Amygdala (tissue), 56 donors: Measurements from ENCODE around the gene AUTS2.

Experiments used
- DNase-seq, 56 donors: peaks; one replicate each; lab custom pipeline; 2025; lab: John Stamatoyannopoulos, UW

Gene AUTS2

DNA sequence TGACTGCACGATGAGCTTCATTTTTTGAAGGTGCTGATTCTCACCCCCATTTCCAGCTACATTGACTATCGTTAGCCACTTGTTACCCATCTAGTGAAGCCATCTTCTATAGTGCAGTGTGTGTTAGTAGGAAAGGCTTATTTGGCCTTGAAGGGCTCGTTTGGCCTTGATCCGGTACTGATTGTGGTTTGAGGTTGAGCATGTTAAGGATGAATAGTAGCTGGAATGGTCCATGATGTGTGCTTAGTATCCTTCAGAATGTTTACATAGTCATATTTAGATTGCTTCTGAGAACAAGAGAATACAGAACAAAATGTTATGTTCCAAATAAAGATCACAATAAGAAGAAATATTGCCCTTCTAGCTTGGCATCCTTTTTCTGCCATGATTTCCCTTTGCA lies 591.5 kb downstream of the AUTS2 start:
- no peak for DNase-seq

DNA sequence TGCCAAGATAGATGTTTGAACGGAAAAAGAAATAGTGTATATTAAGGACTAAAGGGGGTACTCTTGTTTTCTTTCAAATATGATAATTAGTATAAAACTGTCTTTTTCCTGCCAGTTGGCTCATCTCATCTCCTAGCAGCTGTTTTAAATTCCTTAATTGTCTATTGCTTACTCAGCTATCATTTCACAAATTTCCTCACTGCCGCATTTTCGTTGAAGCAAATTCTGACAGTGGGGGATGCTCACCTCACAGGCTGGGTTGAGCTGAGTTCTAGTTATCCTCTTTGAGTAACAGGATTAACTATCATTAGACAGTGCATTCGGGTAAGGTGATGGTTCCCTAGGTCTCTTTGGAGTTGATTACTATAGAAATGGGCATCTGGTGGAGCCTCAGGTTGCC lies 592.0 kb downstream of the AUTS2 start:
- no peak for DNase-seq

DNA sequence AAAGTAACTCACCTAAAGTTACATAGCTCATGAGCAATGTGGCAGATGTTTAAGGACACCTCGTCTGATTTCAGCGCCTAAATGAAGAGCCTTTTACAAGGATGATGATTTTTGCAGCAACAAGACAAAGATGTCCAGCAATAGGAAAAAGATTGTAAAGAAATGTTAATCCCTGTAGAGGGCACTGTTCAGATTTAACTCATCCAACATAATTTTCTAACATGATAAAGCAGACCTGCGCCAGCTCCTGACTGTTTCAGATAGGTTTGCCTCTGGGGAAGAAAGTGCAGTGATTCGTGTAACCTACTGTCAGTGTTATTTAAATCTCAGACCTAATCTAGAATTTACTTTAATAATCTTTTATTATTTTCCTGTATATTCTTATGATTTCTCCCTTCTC lies 595.2 kb downstream of the AUTS2 start:
- DNase-seq = no peak

DNA sequence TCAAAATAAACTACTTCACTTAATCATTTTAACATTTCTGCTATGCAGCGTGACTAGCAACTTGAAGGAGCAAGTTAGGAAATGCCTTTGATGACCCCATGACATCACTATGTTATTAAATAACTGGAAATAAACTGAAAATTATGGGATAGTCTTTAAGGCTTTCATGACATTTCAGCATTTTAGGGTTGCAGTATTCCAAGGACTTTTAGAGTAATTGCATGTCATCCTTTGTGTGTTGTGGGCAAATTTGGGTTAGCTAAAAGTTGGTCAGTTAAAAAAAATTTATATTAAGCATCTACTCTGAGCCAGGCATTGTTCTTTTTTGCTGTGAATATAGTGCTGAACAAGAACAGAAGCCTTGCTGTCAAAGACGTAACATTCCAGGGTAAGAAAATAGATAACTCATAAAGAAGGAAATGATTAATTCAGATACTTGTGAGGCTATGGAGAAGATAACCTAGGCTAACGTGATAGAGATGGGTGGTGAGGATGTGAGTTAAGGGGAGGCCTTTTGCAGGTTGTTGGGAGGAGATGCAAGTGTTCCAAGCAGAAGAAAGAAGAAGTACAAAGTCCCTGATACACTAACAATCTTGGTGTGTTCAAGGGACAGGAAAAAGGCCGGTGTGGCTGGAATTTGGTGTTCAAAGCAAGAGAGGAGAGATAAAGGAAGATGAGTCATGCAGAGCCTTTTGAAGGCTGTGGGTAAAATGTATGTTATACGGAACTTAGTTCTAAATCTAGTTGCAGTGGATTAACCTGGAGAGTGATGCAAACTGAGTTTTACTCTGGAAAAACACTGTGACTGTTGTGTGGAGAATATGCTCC lies 610.2 kb downstream of the AUTS2 start:
- no peak for DNase-seq

DNA sequence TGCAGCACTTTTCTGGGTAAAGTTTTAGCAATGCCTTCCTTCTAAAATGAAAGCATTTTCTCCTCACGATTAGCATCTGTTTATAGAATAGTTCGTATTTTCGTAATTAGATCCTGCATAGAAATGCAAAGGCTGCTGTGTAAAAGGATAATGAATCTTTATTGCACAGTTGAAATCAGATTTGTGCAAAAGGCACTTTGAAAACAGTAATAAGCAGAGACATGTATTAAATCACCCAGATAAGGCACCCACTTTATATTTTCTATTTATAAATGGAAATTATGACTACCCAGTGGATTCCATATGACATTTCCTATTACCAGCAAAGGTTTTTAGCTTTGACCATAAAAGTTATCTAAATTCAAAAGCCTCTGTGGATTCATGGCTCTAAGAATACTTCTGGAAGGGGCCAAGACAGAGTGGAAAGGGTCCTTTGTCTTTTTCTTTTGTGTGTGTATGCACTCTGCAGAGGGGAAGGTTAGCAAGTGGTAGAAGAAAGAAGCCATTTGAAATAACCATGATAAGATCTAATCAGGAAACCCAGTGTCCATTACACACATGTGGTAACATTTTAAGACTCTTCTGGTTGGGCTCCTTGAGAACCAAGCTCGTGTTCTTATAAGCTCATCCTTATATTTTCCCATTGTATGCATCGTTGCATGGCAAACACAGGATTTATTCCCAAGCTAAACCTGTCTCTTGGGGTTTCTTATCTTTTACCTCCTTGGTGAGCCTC lies 612.1 kb downstream of the AUTS2 start:
- no peak for DNase-seq

DNA sequence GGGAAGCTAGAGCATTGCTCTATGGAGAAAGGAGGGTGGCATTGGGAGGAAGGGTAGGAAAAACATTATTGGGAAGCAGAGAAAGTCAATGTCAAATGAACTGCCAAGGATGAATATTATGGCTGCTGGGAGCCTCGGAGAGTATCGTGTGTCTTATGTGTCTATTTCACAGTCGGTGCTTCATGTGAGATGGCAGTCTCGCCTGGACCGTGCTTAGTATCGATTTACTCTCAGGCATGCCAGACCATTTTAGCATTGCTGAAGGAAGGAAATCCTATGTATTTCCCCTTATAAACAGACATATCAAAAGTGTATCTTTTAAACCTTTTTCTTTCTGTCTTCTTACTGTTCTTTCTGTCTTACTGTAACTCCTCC lies 612.6 kb downstream of the AUTS2 start:
- no peak for DNase-seq

DNA sequence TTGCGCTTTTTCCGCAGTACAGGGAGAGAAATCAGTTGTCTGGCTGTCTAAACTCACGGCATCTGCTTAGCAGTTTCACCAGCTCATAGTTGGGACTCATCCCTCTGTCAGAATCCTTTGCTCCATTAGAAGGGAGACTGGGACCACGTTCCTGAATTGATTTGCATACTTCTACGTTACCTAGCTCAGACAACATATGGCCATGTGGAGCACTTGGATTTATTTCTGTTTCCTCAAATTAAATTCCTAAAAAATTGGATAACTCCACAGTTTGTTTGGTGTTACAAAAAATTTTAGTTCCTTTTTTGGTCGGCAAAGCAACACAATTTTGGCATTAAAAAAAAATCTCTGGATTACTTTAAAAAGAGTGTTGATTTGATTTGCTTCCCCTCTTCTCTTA lies 614.0 kb downstream of the AUTS2 start:
- no peak for DNase-seq

DNA sequence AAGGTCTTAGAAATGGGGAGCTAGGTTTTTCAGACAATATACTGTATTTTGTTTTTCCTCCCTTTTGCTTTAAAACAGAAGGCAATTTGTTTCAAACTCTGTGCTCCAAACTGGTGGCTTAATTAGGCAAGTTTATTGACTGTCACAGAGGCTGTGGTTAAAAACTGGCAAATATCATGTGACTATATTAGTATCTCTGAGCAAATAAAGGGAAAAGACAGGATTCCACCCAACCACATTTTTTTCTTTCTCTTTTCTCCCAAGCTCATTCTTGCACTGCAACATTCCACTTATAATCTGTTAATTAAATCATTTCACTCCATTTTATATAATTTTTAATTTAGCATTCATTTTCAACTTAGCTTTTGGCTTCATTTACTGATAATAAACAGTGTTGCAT lies 615.8 kb downstream of the AUTS2 start:
- no peak for DNase-seq

DNA sequence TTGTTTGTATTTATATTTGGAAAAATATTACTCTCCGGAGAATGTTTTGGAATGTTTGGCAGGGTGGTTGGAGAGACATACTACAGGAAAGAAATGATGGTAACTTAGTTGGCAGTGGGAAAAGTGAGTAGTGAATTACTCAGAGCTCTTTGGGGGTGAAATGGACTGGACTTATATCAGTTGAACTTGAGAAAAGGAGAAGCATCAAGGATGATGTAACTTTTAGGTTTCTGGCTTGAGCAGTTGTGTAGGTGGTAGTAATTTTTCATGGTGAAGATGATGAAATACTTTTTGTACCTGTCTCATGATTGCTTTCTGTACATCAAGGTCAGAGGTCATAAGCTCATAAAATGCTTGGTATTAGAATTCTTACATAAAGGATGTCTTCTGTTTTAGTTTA lies 617.2 kb downstream of the AUTS2 start:
- no peak for DNase-seq

DNA sequence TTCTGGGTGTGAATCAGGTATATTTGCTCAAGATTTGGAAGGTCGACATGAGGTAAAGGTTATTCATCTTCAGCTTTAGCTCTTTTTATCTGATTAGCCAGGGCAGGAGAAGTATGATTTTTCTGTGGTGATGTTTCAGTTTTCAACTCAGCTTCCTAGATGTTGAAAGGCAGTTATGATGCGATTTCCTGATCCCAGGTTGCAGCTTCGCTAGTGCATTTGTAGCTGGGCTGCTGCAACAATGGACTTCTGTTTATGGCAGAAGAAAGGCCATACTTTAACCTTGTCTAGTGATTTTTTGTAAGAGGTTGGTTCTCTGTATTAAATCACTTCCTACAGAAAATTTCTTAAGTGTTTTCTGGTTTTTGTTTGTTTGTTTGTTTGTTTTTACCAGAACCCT lies 619.3 kb downstream of the AUTS2 start:
- DNase-seq = no peak

DNA sequence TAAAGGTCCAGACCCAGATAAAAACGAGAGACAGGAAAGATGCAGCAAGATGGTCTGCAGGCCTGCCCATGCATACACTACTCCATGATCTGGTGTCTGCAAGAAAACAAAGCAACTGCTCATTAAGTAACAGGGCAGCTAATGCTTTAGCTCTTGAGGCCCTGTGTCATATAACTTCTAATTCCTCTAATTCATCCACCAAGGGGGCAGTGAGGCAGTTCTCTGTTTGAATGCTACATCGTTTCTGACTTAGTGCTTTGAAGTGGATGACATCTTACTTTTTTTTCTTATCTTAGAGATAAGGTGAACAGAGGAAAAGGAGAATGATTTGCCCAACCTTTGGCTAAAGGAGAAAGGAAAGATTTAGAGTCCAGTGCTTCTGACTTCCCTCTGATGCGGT lies 619.7 kb downstream of the AUTS2 start:
- no peak for DNase-seq

DNA sequence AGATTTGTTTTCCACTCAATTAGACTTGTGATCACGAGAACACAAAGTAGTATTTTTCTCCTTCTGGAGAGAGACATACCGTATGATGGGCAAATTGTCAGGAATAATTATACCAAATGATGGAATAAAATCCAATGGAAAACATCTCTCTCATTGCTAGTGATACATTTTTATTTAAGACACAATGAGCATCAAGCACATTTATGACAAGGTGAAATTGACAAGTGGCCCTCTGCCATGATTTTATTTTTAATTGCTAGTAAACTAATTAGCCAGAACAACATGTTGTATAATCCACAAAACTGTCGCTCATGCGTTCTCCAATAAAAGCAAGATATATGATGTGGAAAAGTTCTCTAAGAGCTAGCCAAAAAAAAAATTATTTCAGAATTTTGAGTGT lies 620.8 kb downstream of the AUTS2 start:
- DNase-seq = no peak

DNA sequence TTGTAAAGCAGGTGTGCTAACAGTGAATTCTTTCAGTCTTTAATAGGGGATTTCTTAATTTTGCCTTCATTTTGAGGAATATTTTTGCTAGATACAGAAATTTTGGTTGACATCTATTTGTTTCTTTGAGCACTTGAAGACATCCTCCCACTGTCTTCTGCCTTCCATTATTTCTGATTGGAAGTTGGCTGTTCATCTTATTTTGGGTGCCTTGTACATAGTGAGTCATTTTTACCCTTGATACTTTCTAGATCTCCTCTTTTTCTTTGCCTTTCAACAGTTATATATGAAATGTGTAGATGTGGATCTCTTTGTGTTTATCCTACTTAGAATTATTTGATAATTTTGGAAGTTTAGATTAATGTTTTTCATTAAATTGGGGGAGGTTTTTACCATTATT lies 631.0 kb downstream of the AUTS2 start:
- DNase-seq = no peak

DNA sequence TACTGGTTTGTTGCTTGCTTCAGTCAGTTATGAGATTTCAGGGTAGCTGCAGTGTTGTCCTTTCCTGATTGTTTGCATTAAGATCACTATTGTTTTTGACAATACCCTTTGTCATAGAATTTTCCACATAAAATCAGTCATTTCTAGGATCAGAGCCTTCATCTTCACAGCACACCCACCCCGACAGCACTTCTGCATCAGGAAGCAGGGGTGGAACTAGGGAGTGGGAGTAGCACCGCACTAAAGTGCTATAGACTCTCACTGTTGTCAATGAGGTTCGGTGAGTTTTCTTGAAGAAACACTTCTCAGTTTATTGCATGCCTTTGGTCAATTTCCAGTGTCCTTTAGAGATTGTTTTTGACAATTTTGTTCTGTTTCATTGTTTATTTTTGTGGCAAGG lies 632.5 kb downstream of the AUTS2 start:
- DNase-seq = no peak

DNA sequence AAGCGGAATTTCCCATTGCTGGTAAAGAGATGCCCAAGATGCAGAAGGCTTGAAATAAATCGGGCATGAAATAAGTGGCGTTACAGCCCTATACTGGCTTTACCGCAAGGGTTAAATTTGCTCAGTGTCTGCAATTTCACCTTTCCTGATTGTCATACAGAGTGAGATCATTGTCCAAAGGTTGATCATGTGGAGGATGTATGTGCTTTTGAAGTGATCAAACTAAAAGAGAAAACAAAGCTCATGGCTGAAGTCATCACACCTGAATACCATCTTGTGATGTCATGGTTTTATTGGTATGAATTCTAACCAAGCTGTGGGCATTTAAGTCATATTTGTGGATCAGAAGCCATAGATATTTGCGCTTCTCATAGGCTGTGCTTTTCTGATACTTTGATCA lies 635.5 kb downstream of the AUTS2 start:
- no peak for DNase-seq

DNA sequence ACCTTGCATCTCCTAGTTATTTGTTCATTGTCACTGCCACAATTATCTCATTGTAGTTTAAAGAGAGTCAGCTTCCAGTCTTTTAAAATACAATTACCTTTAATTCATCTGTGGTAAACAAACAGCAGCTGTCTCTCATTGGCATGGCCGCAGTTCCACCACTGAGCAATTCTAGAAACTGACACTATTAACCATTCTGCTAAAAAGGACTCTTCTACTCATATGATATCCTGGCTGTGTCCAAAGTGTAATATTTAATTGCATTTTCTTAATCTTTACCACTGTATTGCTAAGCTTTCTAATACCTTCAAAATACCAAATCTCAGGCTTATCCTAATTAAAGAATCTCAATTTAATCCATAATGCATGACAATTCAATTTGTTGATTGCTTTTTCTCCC lies 639.0 kb downstream of the AUTS2 start:
- DNase-seq = no peak

DNA sequence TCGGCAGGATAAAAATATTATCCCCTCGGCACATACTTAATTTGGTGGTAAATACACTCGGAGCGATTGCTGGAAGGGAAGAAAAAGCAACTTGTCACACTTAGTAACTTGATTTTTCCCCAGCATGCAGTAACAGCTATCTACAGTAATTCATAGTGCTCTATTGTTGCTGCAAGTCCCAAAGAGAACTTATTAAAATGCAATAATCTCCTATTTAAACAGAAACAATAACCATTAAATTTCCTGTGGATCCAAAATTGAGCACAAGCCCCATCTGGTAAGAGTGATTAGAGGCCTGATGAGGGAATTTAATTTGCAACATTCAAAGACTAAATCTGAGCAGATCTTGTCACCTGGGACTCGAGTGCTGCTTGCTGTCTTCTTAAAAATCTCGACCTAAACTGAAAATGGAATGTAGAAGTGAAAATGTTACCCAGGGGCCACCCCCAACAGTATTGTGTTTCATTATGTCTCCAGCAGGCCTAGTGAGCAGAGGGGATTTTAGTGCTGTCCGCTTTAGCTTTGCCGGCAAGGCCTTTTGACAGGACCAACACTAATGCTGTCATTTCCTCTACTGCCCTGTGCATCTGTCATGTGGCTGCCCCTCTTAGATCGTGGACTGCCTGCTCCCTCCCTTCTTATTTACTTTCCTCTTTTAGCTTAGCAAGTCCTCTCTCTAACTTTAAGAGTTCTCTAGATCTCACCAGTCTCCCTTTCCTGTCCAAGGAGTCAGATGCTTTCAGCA lies 639.7 kb downstream of the AUTS2 start:
- DNase-seq = no peak

DNA sequence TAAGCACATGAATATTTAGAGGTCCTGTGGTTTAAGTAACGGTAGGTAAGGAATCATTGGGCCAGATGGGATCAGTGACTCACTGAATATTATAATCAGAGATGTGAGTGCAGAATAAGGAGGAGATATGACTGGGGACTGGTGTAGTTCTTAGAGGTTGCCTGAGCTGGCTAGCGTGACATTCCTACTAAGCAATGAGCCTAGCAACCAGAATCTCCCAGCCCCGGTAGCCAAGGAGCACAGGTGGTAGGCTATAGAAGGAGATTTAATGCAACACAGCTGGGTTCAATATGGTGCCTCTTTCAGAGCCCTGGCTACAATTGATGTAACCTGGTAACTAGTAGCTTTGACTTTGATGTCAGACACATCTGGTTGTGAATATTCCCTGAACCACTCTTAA lies 641.6 kb downstream of the AUTS2 start:
- no peak for DNase-seq

DNA sequence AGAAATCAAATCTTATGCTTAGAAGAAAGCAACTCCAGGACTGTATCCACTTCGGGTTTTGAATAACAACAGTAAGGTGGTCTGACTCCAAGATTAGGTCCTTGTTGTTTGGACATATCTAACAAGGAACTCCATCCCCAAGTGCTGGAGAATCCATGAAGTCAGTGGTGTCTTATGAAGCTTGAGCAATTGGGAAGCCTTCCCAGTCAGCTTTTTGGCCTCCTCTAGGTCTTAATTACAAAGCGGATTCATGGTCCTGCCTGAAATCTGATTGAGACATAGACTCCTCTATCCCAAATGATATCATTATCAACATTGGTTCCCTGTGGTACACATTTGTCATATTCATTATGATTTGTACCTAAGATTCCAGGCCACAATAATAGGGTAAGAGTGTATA lies 642.6 kb downstream of the AUTS2 start:
- no peak for DNase-seq

DNA sequence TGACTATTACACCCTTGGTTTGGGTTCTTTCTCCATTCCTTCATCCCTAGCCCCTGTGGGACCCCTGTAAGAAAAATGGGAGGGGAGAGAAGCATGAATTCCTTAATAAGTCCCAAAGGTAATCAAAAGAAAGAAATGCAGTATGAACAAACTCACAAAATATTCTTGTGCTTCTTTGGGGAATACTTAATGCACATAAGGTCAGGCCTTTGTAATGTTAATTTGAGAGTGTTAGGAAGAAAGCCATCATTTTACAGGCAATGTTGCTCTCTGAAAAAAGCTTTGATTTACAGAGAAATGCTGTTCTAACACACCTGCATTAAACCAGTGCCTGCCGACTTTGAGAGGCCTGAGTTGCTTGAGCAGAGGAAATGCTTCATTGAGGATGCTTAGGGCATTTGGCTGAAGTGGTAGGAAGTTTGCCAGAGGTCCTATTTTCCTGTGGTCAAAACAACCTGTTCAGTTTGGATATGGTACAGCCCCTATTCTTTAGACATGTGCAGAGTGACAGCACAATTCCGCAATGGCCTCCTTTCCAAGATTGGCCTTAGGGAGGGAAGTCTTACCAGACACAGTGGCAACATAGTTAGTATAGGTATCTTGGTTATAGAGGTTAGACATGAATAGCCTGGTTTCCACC lies 643.4 kb downstream of the AUTS2 start:
- no peak for DNase-seq

DNA sequence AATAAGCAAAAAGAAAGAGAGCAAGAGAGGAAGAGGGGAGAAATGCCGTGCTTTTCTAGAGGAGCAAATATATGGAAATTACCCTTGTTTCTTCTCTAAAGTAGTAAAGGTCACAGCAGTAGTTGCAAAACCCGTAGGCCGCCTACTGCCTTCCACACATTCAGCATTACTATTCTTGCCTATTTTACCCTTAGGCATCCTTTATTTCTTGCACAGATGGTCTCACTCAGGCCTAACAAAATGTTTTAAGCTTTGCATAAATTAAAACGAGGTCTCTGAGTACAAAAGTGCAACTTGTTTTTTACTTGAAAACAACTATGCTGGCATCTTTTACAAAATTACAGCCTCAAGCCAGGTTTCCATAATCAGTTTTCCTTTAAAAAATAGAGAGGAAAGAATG lies 644.6 kb downstream of the AUTS2 start:
- no peak for DNase-seq
